IMR-90 (cell line): ENCODE data around the gene DRAXIN. TPM values are rescaled to one million over a fixed set of nuclear protein-coding genes. Genes with fewer than 3 reads are reported as not detected.

Source experiments
- ATAC-seq: fragments of 200-7000 bp; cut with Tn5 transposase; 2 replicates; pipeline ENCODE4 v1.9.1; 2020; ENCODE audit warnings: low read depth, mild to moderate bottlenecking, moderate library complexity
- BruUV-seq: library from RNA; stranded (reverse); fragments of 400-500 nt; replicated peaks from 2 replicates; lab custom pipeline; 2021; lab: Mats Ljungman, UMichigan
- CTCF ChIA-PET: fragments of 300-600 bp; formaldehyde crosslinking; extraction: SDS; loops from one replicate; lab custom pipeline; 2021; ENCODE audit warnings: antibody characterized with exemption; lab: Yijun Ruan, JAX
- POLR2A ChIA-PET: fragments of 300-600 bp; sonication (Branson Sonifier 250); formaldehyde crosslinking; loops from one replicate; lab custom pipeline; 2022; ENCODE audit warnings: antibody characterized with exemption; ENCODE audit not compliant: unreplicated experiment; lab: Charles Lee
- DNase-seq: peaks from one replicate; pipeline ENCODE4 v3.0.0; 2013
- H2AFZ ChIP-seq: replicated peaks from 2 replicates; pipeline ENCODE3; 2013; ENCODE audit warnings: low read length, mild to moderate bottlenecking; ENCODE audit not compliant: poor library complexity
- H2AK5ac ChIP-seq: 2 replicates; pipeline ENCODE4 v1.6.1; 2013; ENCODE audit warnings: low read depth, low read length, inconsistent platforms
- H2AK9ac ChIP-seq: replicated peaks from 2 replicates; pipeline ENCODE3; 2013; ENCODE audit warnings: mild to moderate bottlenecking, low read depth, low read length, moderate library complexity; ENCODE audit not compliant: poor library complexity
- H2BK120ac ChIP-seq: 2 replicates; pipeline ENCODE4 v1.6.1; 2013; ENCODE audit warnings: low read depth, low read length, inconsistent platforms
- H2BK15ac ChIP-seq: 3 replicates; pipeline ENCODE4 v1.6.1; 2013; ENCODE audit warnings: low read depth, low read length, inconsistent platforms
- H2BK20ac ChIP-seq: 2 replicates; pipeline ENCODE4 v1.6.1; 2013; ENCODE audit warnings: low read depth, mild to moderate bottlenecking, inconsistent platforms, low read length, moderate library complexity
- H2BK5ac ChIP-seq: 2 replicates; pipeline ENCODE4 v1.6.1; 2013; ENCODE audit warnings: mild to moderate bottlenecking, low read depth, low read length, inconsistent platforms; ENCODE audit not compliant: poor library complexity, severe bottlenecking
- H3K14ac ChIP-seq: replicated peaks from 2 replicates; pipeline ENCODE4 v1.6.1; 2013; ENCODE audit warnings: low read depth, low read length, inconsistent platforms
- H3K18ac ChIP-seq: 2 replicates; pipeline ENCODE4 v1.6.1; 2013; ENCODE audit warnings: low read depth, low read length, control low read depth
- H3K23ac ChIP-seq: 2 replicates; pipeline ENCODE4 v1.6.1; 2013; ENCODE audit warnings: low read depth, low read length, inconsistent platforms
- H3K27ac ChIP-seq: 2 replicates; pipeline ENCODE4 v1.5.1; 2013; ENCODE audit warnings: mild to moderate bottlenecking, control low read depth, low read length; ENCODE audit not compliant: insufficient read depth
- H3K27me3 ChIP-seq: 2 replicates; pipeline ENCODE4 v1.6.1; 2013; ENCODE audit warnings: low read length; ENCODE audit not compliant: control insufficient read depth, insufficient read depth
- H3K36me3 ChIP-seq: 2 replicates; pipeline ENCODE4 v1.6.1; 2013; ENCODE audit warnings: low read length, mixed read lengths; ENCODE audit not compliant: control insufficient read depth, insufficient read depth
- H3K4ac ChIP-seq: 2 replicates; pipeline ENCODE4 v1.6.1; 2013; ENCODE audit warnings: low read depth, low read length, inconsistent platforms
- H3K4me1 ChIP-seq: 2 replicates; pipeline ENCODE4 v1.6.1; 2013; ENCODE audit warnings: low read length, mixed read lengths; ENCODE audit not compliant: control insufficient read depth, insufficient read depth
- H3K4me2 ChIP-seq: 2 replicates; pipeline ENCODE4 v1.6.1; 2013; ENCODE audit warnings: low read depth, mild to moderate bottlenecking, control low read depth, low read length, moderate library complexity
- H3K4me3 ChIP-seq: 2 replicates; pipeline ENCODE4 v1.5.1; 2013; ENCODE audit warnings: low read depth, mild to moderate bottlenecking, control low read depth, low read length, moderate library complexity; ENCODE audit not compliant: insufficient read depth
- H3K56ac ChIP-seq: 2 replicates; pipeline ENCODE4 v1.6.1; 2013; ENCODE audit warnings: low read length, inconsistent platforms; ENCODE audit not compliant: insufficient read depth; ENCODE audit errors: extremely low read depth
- H3K79me1 ChIP-seq, 2 experiments: 2 replicates each; pipeline ENCODE4 v1.6.1; 2013; ENCODE audit warnings: low read length in 2 of 2, inconsistent platforms in 1 of 2, low read depth in 1 of 2
- H3K9ac ChIP-seq: 2 replicates; pipeline ENCODE4 v1.6.1; 2013; ENCODE audit warnings: low read depth, low read length, control low read depth
- H3K9me1 ChIP-seq: 2 replicates; pipeline ENCODE4 v1.6.1; 2013; ENCODE audit warnings: low read length, inconsistent platforms; ENCODE audit not compliant: insufficient read depth
- H3K9me3 ChIP-seq: 2 replicates; pipeline ENCODE4 v1.6.1; 2013; ENCODE audit warnings: low read length; ENCODE audit not compliant: control insufficient read depth, insufficient read depth
- H4K20me1 ChIP-seq: 2 replicates; pipeline ENCODE4 v1.6.1; 2013; ENCODE audit warnings: low read length, inconsistent platforms; ENCODE audit not compliant: insufficient read depth
- H4K5ac ChIP-seq: 2 replicates; pipeline ENCODE4 v1.6.1; 2013; ENCODE audit warnings: mild to moderate bottlenecking, low read depth, low read length, control low read depth
- H4K8ac ChIP-seq, 2 experiments: 2 replicates each; pipeline ENCODE4 v1.6.1; 2013; ENCODE audit warnings: low read depth in 2 of 2, low read length in 2 of 2, control low read depth in 1 of 2, inconsistent platforms in 1 of 2
- H4K91ac ChIP-seq: 2 replicates; pipeline ENCODE4 v1.6.1; 2013; ENCODE audit warnings: low read depth, low read length, inconsistent platforms; ENCODE audit not compliant: insufficient read depth
- NFE2L2 ChIP-seq: fragments of 150-350 bp; IDR thresholded peaks from 2 replicates; pipeline ENCODE4 v1.6.1; 2016; ENCODE audit warnings: low read depth, mild to moderate bottlenecking, low read length
- RFX5 ChIP-seq: IDR thresholded peaks from 2 replicates; pipeline ENCODE4 v1.8.0; 2012; ENCODE audit warnings: low read depth, mild to moderate bottlenecking, low read length, moderate library complexity
- WGBS, 2 experiments: methylation state at CpG; one replicate each; pipeline versions ENCODE4 v1.1.5 to v1.1.7; 2013; ENCODE audit warnings: missing lambda C conversion rate in 2 of 2; ENCODE audit not compliant: insufficient read length in 1 of 2; ENCODE audit errors: extremely low coverage in 2 of 2; 5-methylcytosine and 5-hydroxymethylcytosine counted together
- dilution Hi-C: fragments of 300-500 bp; cut with HindIII; formaldehyde crosslinking; loops from one replicate; pipeline ENCODE4 v1.14.3; 2018; ENCODE audit warnings: low sequenced_read_pairs; ENCODE audit not compliant: unreplicated experiment
- in situ Hi-C: fragments of 300-500 bp; cut with MboI; formaldehyde crosslinking; loops from 3 replicates; pipeline ENCODE4 v1.14.3; 2019; ENCODE audit warnings: low sequenced_read_pairs, inconsistent platforms, mixed read lengths
- intact Hi-C: fragments of 100-400 bp; cut with micrococcal nuclease; formaldehyde crosslinking; loops from 2 replicates; pipeline ENCODE4 v1.10.0; 2022
- polyA plus RNA-seq, 3 experiments: library from polyadenylated mRNA; depleted of rRNA; stranded (reverse); fragments of >200 nt; gene quantifications; 2 replicates each; pipeline ENCODE4 v1.2.3, GENCODE V29; 2012; ENCODE audit warnings: low replicate concordance in 1 of 3
- total RNA-seq: library from RNA; depleted of rRNA; stranded (reverse); fragments of >200 nt; gene quantifications from 2 replicates; pipeline ENCODE4 v1.2.3, GENCODE V29; 2012

Gene DRAXIN
- total and polyA plus RNA-seq, 2 of the 4 experiments (the other 2 are of a cell fraction), result under 0.01 to 0.02 TPM

DNA sequence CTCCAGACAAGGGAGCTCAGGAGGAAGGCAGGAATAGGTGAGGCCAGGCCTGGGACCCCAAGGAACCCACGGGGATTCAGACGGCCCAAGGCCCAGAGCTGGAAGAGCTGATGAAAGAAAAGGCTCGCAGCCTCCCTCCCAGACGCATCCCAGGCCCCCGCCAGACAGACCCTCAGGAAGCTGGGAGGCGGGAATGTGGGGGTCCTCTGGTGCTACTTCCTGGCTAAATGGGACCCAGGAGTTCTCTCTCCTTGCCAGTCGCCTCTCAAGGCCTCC, 37.7 kb upstream of the DRAXIN start:
- Histone ChIP-seq H2AK5ac (no peak overlapping the region), H3K9me1 (no peaks in the 10 kb centered on the region), H2AK9ac (peak overlapping the region; percentile 42), H3K27me3 (peaks cover 18% of the 10 kb centered on the region), H3K79me1 (peaks cover 0 to 4% of the 10 kb centered on the region in 2 experiments; a peak in 1 of 4 replicates), H2BK120ac (no peak overlapping the region), H3K4me3 (peak overlapping the region; percentile 89), H4K91ac (no peak overlapping the region), H4K5ac (no peak overlapping the region), H3K18ac (no peak overlapping the region), H3K4me2 (no peak overlapping the region), H3K36me3 (peaks cover 10% of the 10 kb centered on the region; the same call in 1 of the 2 replicates), H3K4ac (no peak overlapping the region), H3K4me1 (no peaks in the 10 kb centered on the region; the same call in 1 of the 2 replicates), H4K8ac (no peak overlapping the region), H3K23ac (no peak overlapping the region), H3K9me3 (no peaks in the 10 kb centered on the region), H3K9ac (no peak overlapping the region), H2BK15ac (no peak overlapping the region), H3K56ac (no peak overlapping the region), H2BK5ac (no peak overlapping the region), H3K14ac (no peak overlapping the region), H3K27ac (no peak overlapping the region), H4K20me1 (no peaks in the 10 kb centered on the region), H2BK20ac (no peak overlapping the region), H2AFZ (peak overlapping the region; percentile 84)
- in situ Hi-C loops (no loop called here), intact Hi-C loops (loop anchor here (10.0 kb wide), 1 partner anchor 251 kb away; no protein-coding TSS in a partner anchor), dilution Hi-C loops (no loop called here)
- no peak for ATAC-seq
- no peak for TF ChIP-seq RFX5
- TF ChIP-seq NFE2L2, result no peak
- CTCF ChIA-PET, result no interaction called here
- WGBS, 2 experiments, result 42% methylated on average over 2 of the region's 7 CpGs; no CpG with 5 or more reads in 1 of the 2 experiments
- POLR2A ChIA-PET, result no interaction called here
- BruUV-seq, result no TSS peak
- no peak for DNase-seq
